Natural killer cell (primary cell): Measurements from ENCODE around the gene NOXRED1. TPM values are rescaled to one million over a fixed set of nuclear protein-coding genes. Genes with fewer than 3 reads are reported as not detected.

Experiments
- ATAC-seq, 3 donors: fragments of 150-1000 bp in 2 of 3; fragments of 200-7000 bp in 1 of 3; cut with Tn5 transposase; 1 replicate in 1 of 3; 2 replicates in 2 of 3; pipeline ENCODE4 v1.10.0; 2021; ENCODE audit warnings: mild to moderate bottlenecking in 2 of 3, moderate library complexity in 2 of 3
- DNase-seq, 2 donors: peaks; one replicate each; pipeline versions ENCODE4 v3.0.0 to v3.0.0-alpha.2; 2013 to 2021; ENCODE audit warnings: mixed read lengths in 1 of 2
- H3K27ac ChIP-seq: one replicate; pipeline ENCODE4 v1.5.1; 2013; ENCODE audit warnings: mild to moderate bottlenecking, low read length
- H3K27me3 ChIP-seq: one replicate; pipeline ENCODE4 v1.6.1; 2013; ENCODE audit warnings: low read length; ENCODE audit not compliant: control insufficient read depth, insufficient read depth
- H3K36me3 ChIP-seq: one replicate; pipeline ENCODE4 v1.6.1; 2013; ENCODE audit warnings: low read length; ENCODE audit not compliant: control insufficient read depth, insufficient read depth
- H3K4me1 ChIP-seq: one replicate; pipeline ENCODE4 v1.6.1; 2013; ENCODE audit warnings: low read length; ENCODE audit not compliant: control insufficient read depth, insufficient read depth
- H3K4me3 ChIP-seq: one replicate; pipeline ENCODE4 v1.5.1; 2013; ENCODE audit warnings: low read length
- H3K9me3 ChIP-seq: one replicate; pipeline ENCODE4 v1.6.1; 2013; ENCODE audit warnings: low read length; ENCODE audit not compliant: control insufficient read depth, insufficient read depth
- H3K27ac Mint-ChIP-seq, 2 donors: one replicate each; pipeline ENCODE4 v1.8.0; 2022; ENCODE audit warnings: mild to moderate bottlenecking in 2 of 2, mixed read lengths in 2 of 2, moderate library complexity in 1 of 2
- H3K27me3 Mint-ChIP-seq, 2 donors: one replicate each; pipeline ENCODE4 v1.8.0; 2022; ENCODE audit warnings: low read depth in 2 of 2, mixed read lengths in 2 of 2
- H3K36me3 Mint-ChIP-seq: one replicate; pipeline ENCODE4 v1.8.0; 2022; ENCODE audit warnings: mixed read lengths
- H3K4me1 Mint-ChIP-seq, 2 donors: one replicate each; pipeline ENCODE4 v1.8.0; 2022; ENCODE audit warnings: mixed read lengths in 2 of 2
- H3K4me3 Mint-ChIP-seq: one replicate; pipeline ENCODE4 v1.8.0; 2022; ENCODE audit warnings: mild to moderate bottlenecking, moderate library complexity, mixed read lengths
- H3K9me3 Mint-ChIP-seq, 2 donors: one replicate each; pipeline ENCODE4 v1.8.0; 2022; ENCODE audit warnings: mixed read lengths in 2 of 2
- WGBS: methylation state at CpG from one replicate; pipeline ENCODE4 v1.1.7; 2013; ENCODE audit warnings: missing lambda C conversion rate; ENCODE audit not compliant: insufficient coverage; 5-methylcytosine and 5-hydroxymethylcytosine counted together
- intact Hi-C: fragments of 100-400 bp; cut with micrococcal nuclease; formaldehyde crosslinking; loops from one replicate; pipeline ENCODE4 v1.14.2; 2022
- total RNA-seq, 4 donors: library from RNA; stranded (reverse); fragments of 120-200 nt in 1 of 4; gene quantifications; one replicate each; pipeline versions ENCODE4 v1.2.3 to v1.2.4, GENCODE V29; 2013 to 2022
- TF ChIP-seq, protein P1 (sequence below): fragments of 200-600 bp; IDR thresholded peaks from one replicate; pipeline ENCODE4 v1.8.0; 2022; ENCODE audit warnings: antibody characterized with exemption

The NOXRED1 gene
- total RNA-seq, 3 donors from 2014 or later (not counting 1 experiment from before 2014, with no cell fraction given) = 0.25 to 0.52 (median 0.40) TPM

DNA sequence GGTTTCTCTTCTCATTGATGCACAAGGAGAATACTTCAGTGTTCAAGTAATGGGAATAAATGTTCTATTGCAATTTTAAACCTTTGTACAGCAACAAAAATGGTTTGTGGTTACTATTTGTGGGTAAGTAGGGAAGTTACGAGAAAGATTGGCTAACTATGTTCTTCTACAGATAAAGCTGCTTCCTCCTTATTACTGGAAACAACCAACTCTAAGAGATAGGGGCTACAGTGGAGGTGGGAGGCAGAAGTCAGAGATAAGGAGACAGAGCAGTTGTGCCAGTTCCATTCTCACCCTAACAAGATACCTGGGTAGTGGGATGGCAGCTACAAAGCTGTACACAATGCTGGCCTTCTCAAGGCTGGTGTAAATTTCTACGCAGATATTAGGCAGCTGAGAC is 16.2 kb downstream of the NOXRED1 start:
- WGBS = 29% methylated on average over 1 of the region's 2 CpGs
- ATAC-seq (peak in 1 of 3 donors; percentile 78), DNase-seq (no peak)
- Mint-ChIP-seq H3K36me3 (no peaks in the 10 kb centered on the region), H3K4me1 (peaks cover 8 to 13% of the 10 kb centered on the region in 2 donors), H3K4me3 (no peak overlapping the region), H3K9me3 (no peaks in the 10 kb centered on the region), H3K27ac (no peak overlapping the region), H3K27me3 (no peaks in the 10 kb centered on the region)
- intact Hi-C loops = no loop called here
- Histone ChIP-seq H3K27me3 (no peaks in the 10 kb centered on the region), H3K9me3 (no peaks in the 10 kb centered on the region), H3K4me3 (no peak overlapping the region), H3K27ac (no peak overlapping the region), H3K4me1 (no peaks in the 10 kb centered on the region), H3K36me3 (no peaks in the 10 kb centered on the region)
- TF ChIP-seq, protein P1, sequence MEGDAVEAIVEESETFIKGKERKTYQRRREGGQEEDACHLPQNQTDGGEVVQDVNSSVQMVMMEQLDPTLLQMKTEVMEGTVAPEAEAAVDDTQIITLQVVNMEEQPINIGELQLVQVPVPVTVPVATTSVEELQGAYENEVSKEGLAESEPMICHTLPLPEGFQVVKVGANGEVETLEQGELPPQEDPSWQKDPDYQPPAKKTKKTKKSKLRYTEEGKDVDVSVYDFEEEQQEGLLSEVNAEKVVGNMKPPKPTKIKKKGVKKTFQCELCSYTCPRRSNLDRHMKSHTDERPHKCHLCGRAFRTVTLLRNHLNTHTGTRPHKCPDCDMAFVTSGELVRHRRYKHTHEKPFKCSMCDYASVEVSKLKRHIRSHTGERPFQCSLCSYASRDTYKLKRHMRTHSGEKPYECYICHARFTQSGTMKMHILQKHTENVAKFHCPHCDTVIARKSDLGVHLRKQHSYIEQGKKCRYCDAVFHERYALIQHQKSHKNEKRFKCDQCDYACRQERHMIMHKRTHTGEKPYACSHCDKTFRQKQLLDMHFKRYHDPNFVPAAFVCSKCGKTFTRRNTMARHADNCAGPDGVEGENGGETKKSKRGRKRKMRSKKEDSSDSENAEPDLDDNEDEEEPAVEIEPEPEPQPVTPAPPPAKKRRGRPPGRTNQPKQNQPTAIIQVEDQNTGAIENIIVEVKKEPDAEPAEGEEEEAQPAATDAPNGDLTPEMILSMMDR = no peak

DNA sequence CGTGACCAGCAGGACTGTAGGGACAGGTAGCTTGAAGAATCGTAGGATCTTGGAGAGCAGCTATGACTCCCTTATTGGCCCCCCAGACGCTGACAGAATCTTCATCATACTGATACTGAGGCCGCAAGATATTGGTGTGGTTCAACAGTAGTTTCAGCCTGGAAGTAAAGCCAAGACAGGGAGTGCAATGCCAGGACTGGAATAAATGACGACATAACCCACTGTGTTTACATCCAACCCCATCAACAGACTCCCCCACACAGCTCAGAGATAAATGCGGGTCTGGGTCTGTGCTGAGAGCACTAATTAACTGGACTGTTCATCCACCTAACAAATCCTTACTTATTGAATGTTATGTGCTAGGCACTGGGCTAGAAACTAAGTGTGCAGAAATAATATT is 16.6 kb downstream of the NOXRED1 start:
- H3K4me1 ChIP-seq = no peaks in the 10 kb centered on the region
- no peaks in the 10 kb centered on the region for H3K9me3 ChIP-seq
- no peaks in the 10 kb centered on the region for H3K27me3 ChIP-seq
- no peak overlapping the region for H3K4me3 ChIP-seq
- TF ChIP-seq, protein P1 = no peak
- Mint-ChIP-seq H3K4me1 (peaks cover 8 to 13% of the 10 kb centered on the region in 2 donors), H3K4me3 (no peak overlapping the region), H3K27me3 (no peaks in the 10 kb centered on the region), H3K36me3 (no peaks in the 10 kb centered on the region), H3K9me3 (no peaks in the 10 kb centered on the region), H3K27ac (no peak overlapping the region)
- H3K36me3 ChIP-seq = no peaks in the 10 kb centered on the region
- intact Hi-C loops = no loop called here
- ATAC-seq (peak in 1 of 3 donors; percentile 53), DNase-seq (no peak)
- no peak overlapping the region for H3K27ac ChIP-seq
- WGBS = 42% methylated on average over 4 of the region's 6 CpGs

DNA sequence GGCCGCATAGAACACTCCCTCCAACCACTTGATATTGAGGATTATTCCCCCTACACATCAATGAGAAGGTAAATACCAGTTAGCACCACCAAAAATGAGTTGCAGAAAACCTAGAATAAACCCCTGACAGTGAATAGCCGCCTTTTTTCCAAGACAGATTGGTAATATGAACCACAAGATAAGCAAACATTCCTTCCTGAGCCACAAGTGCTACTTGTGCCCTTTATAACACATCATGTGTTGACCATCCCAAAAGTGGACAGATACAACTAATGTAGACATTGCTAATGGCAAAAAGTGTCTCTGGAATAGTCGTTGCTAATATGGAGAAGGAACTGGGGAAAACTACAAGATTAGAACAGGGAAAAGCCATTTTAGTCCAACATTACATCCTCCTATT is 17.2 kb downstream of the NOXRED1 start:
- no peaks in the 10 kb centered on the region for H3K36me3 ChIP-seq
- H3K4me3 ChIP-seq = no peak overlapping the region
- H3K27me3 ChIP-seq = no peaks in the 10 kb centered on the region
- no peaks in the 10 kb centered on the region for H3K4me1 ChIP-seq
- TF ChIP-seq, protein P1 = no peak
- no peaks in the 10 kb centered on the region for H3K9me3 Mint-ChIP-seq
- no peak for DNase-seq
- WGBS = 83% methylated on average over 2 of the region's 3 CpGs
- peaks cover 8 to 13% of the 10 kb centered on the region in 2 donors for H3K4me1 Mint-ChIP-seq
- no peak overlapping the region for H3K27ac ChIP-seq
- no peak overlapping the region for H3K4me3 Mint-ChIP-seq
- no peak for ATAC-seq
- no peaks in the 10 kb centered on the region for H3K9me3 ChIP-seq
- intact Hi-C loops = no loop called here
- no peak overlapping the region for H3K27ac Mint-ChIP-seq
- no peaks in the 10 kb centered on the region for H3K36me3 Mint-ChIP-seq
- no peaks in the 10 kb centered on the region for H3K27me3 Mint-ChIP-seq

DNA sequence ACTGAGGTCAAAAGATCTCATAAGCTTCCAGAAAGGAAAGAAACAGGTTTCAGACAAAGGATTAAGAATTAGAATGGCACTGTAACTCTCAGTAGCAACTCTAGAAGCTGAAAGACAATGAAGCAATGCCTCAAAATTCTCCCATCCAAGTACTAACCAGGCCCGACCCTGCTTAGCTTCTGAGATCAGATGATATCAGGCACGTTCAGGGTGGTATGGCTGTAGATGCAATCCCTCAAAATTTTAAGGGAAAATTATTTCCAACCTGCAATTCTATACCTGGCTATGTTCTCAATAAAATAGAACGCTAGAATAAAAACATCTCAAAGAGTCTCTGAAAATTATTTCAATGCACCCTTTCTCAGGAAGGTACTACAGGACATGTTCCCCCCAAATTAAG is 19.6 kb downstream of the NOXRED1 start:
- Mint-ChIP-seq H3K36me3 (no peaks in the 10 kb centered on the region), H3K27me3 (no peaks in the 10 kb centered on the region), H3K4me1 (peaks cover 8 to 13% of the 10 kb centered on the region in 2 donors), H3K27ac (no peak overlapping the region), H3K9me3 (no peaks in the 10 kb centered on the region), H3K4me3 (no peak overlapping the region)
- no peak overlapping the region for H3K4me3 ChIP-seq
- no peaks in the 10 kb centered on the region for H3K36me3 ChIP-seq
- no peak for ATAC-seq
- no peak overlapping the region for H3K27ac ChIP-seq
- H3K9me3 ChIP-seq = no peaks in the 10 kb centered on the region
- H3K27me3 ChIP-seq = no peaks in the 10 kb centered on the region
- H3K4me1 ChIP-seq = no peaks in the 10 kb centered on the region
- DNase-seq = no peak
- TF ChIP-seq, protein P1 = no peak
- WGBS = 91% methylated on average over 3 of the region's 3 CpGs
- intact Hi-C loops = no loop called here
